Panc1 (cell line): ENCODE results near the gene SSR1.

Experiments used
- CTCF ChIP-seq: fragments of 450-650 bp; IDR thresholded peaks from 2 replicates; pipeline ENCODE4 v1.5.1; 2017; ENCODE audit warnings: mild to moderate bottlenecking
- POLR2AphosphoS5 ChIP-seq: IDR thresholded peaks from 2 replicates; pipeline ENCODE4 v1.6.1; 2012; ENCODE audit warnings: mild to moderate bottlenecking, low read depth, low read length, moderate library complexity
- SIN3A ChIP-seq: IDR thresholded peaks from 2 replicates; pipeline ENCODE4 v1.6.1; 2012; ENCODE audit warnings: low read depth, mild to moderate bottlenecking, low read length, moderate library complexity, borderline replicate concordance; ENCODE audit not compliant: insufficient read depth

- no peak for TF ChIP-seq SIN3A
- no peak for TF ChIP-seq CTCF
- TF ChIP-seq POLR2AphosphoS5: no peak
Measured at GRCh38 chr6:7301702-7302101, 11.3 kb downstream of the SSR1 start.
